Measurements from ENCODE around the gene H6PD.

H6PD gene

GRCh38 chr1:9302745-9303524, 68.4 kb downstream of the H6PD start:
- H3K23ac ChIP-seq (ENCODE audit: low read length in 2 of 2), result peak overlapping the region in 1 of 2 experiments; percentile 77
- H2BK120ac ChIP-seq (ENCODE audit: low read depth, low read length), result peak overlapping the region; percentile 56
- 2% methylated on average over 7 of the region's 9 CpGs for WGBS

DNA sequence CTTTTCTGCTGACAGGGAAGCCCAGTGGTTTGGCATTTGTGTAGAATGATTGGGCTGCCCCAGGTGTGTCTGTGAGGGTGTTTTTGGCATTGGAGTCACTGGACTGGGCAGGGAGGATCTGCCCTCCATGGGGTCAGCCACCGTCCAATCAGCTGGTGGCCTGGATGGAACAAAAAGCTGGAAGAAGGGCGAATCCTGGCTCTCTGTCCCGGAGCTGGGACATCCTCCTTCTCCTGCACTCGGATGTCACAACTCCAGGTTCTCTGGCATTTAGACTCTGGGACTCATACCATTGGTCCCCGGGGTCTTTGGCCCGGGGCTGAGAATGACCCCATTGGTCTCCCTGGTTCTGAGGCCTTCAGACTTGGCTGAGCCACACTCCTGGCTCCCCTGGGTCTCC, 69.3 kb downstream of the H6PD start:
- Histone ChIP-seq H3K27me3 (ENCODE audit: control insufficient read depth in 1 of 2, insufficient read depth in 1 of 2, low read length in 2 of 2) (no peaks in the 10 kb centered on the region), H3K9ac (ENCODE audit: low read length) (peak overlapping the region; percentile 58), H3K4me2 (ENCODE audit: low read length, poor library complexity, severe bottlenecking) (no peak overlapping the region), H2BK15ac (ENCODE audit: low read depth, poor library complexity, severe bottlenecking) (peak overlapping the region; percentile 77), H3K79me1 (replicated peaks; ENCODE audit: low read length, poor library complexity, severe bottlenecking) (peaks cover 1% of the 10 kb centered on the region), H3K9me3 (ENCODE audit: control insufficient read depth, low read length) (no peaks in the 10 kb centered on the region), H4K8ac (ENCODE audit: low read length) (no peak overlapping the region), H3K18ac (ENCODE audit: low read depth in 1 of 2, low read length in 2 of 2) (peak overlapping the region in 1 of 2 experiments; percentile 25), H4K91ac (ENCODE audit: low read length) (peak overlapping the region; percentile 30), H2BK5ac (ENCODE audit: low read depth, low read length, poor library complexity, severe bottlenecking) (no peak overlapping the region), H2BK120ac (ENCODE audit: low read depth, low read length) (no peak overlapping the region), H3K14ac (ENCODE audit: low read length in 2 of 2) (no peak overlapping the region), H3K36me3 (ENCODE audit: control insufficient read depth in 1 of 2, insufficient read depth in 2 of 2, low read depth in 1 of 2, low read length in 2 of 2) (peaks cover 34 to 60% of the 10 kb centered on the region in 2 experiments), H3K4me1 (ENCODE audit: control insufficient read depth, insufficient read depth, low read depth, low read length) (peaks cover 57% of the 10 kb centered on the region), H3K4me3 (ENCODE audit: insufficient read depth in 1 of 2, low read depth in 1 of 2, low read length in 2 of 2) (no peak overlapping the region), H2AFZ (ENCODE audit: low read depth, low read length) (no peak overlapping the region), H3K23ac (ENCODE audit: low read length in 2 of 2) (no peak overlapping the region), H2AK5ac (ENCODE audit: low read length, severe bottlenecking) (peak overlapping the region; percentile 57), H3K4ac (ENCODE audit: low read depth in 1 of 2, low read length in 2 of 2) (peak overlapping the region; percentile 9 to 71), H2BK12ac (ENCODE audit: low read length in 2 of 2) (peak overlapping the region; percentile 2 to 50), H3K27ac (ENCODE audit: low read length, poor library complexity, severe bottlenecking) (peak overlapping the region; percentile 66)
- no peak for DNase-seq
- 92% methylated on average over 6 of the region's 6 CpGs for WGBS

More at GRCh38 chr1:9302745-9303524, 68.4 kb downstream of the H6PD start:
- Histone ChIP-seq H3K4me3 (ENCODE audit: insufficient read depth in 1 of 2, low read depth in 1 of 2, low read length in 2 of 2) (peak overlapping the region in 1 of 2 experiments; percentile 32), H4K91ac (ENCODE audit: low read length) (peak overlapping the region; percentile 29), H2BK12ac (ENCODE audit: low read length in 2 of 2) (peak overlapping the region; percentile 51 to 70), H4K8ac (ENCODE audit: low read length) (no peak overlapping the region), H3K9ac (ENCODE audit: low read length) (peak overlapping the region; percentile 58), H3K27me3 (ENCODE audit: control insufficient read depth in 1 of 2, insufficient read depth in 1 of 2, low read length in 2 of 2) (no peaks in the 10 kb centered on the region), H3K79me1 (replicated peaks; ENCODE audit: low read length, poor library complexity, severe bottlenecking) (peaks cover 1% of the 10 kb centered on the region), H3K9me3 (ENCODE audit: control insufficient read depth, low read length) (no peaks in the 10 kb centered on the region), H3K4me2 (ENCODE audit: low read length, poor library complexity, severe bottlenecking) (peak overlapping the region; percentile 15), H3K18ac (ENCODE audit: low read depth in 1 of 2, low read length in 2 of 2) (peak overlapping the region; percentile 23 to 88), H3K4me1 (ENCODE audit: control insufficient read depth, insufficient read depth, low read depth, low read length) (peaks cover 50% of the 10 kb centered on the region), H3K36me3 (ENCODE audit: control insufficient read depth in 1 of 2, insufficient read depth in 2 of 2, low read depth in 1 of 2, low read length in 2 of 2) (peaks cover 30 to 64% of the 10 kb centered on the region in 2 experiments), H2AFZ (ENCODE audit: low read depth, low read length) (no peak overlapping the region), H2AK5ac (ENCODE audit: low read length, severe bottlenecking) (peak overlapping the region; percentile 90), H2BK15ac (ENCODE audit: low read depth, poor library complexity, severe bottlenecking) (no peak overlapping the region), H3K14ac (ENCODE audit: low read length in 2 of 2) (peak overlapping the region in 1 of 2 experiments; percentile 62), H2BK5ac (ENCODE audit: low read depth, low read length, poor library complexity, severe bottlenecking) (peak overlapping the region; percentile 11), H3K4ac (ENCODE audit: low read depth in 1 of 2, low read length in 2 of 2) (peak overlapping the region in 1 of 2 experiments; percentile 81), H3K27ac (ENCODE audit: low read length, poor library complexity, severe bottlenecking) (peak overlapping the region; percentile 90)
- DNase-seq, result peak; percentile 99

DNA sequence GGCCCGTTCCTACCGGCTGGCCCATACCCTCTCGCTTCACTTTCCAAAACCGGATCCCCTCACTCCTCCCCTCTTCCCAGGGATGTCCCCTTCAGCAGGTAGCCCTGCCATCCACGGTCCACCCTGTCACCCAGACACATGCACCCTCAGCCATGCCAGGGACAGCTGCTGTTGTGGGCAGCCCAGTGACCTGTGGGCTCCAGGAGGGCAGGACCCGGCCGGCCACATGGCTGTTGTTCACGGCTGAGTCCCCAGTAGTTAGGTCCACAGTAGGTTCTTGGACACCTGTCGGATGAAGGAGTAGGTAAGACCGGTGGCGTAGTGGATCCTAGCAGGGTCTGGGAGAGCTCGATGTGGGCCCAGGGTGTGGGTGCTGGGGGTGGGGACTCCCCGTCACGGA, 70.6 kb downstream of the H6PD start:
- Histone ChIP-seq H3K4me2 (ENCODE audit: low read length, poor library complexity, severe bottlenecking) (no peak overlapping the region), H4K8ac (ENCODE audit: low read length) (no peak overlapping the region), H2BK5ac (ENCODE audit: low read depth, low read length, poor library complexity, severe bottlenecking) (no peak overlapping the region), H3K18ac (ENCODE audit: low read depth in 1 of 2, low read length in 2 of 2) (peak overlapping the region in 1 of 2 experiments; percentile 54), H3K4me3 (ENCODE audit: insufficient read depth in 1 of 2, low read depth in 1 of 2, low read length in 2 of 2) (no peak overlapping the region), H3K27ac (ENCODE audit: low read length, poor library complexity, severe bottlenecking) (no peak overlapping the region), H2BK12ac (ENCODE audit: low read length in 2 of 2) (peak overlapping the region in 1 of 2 experiments; percentile 75), H2AFZ (ENCODE audit: low read depth, low read length) (no peak overlapping the region), H4K91ac (ENCODE audit: low read length) (peak overlapping the region; percentile 36), H3K36me3 (ENCODE audit: control insufficient read depth in 1 of 2, insufficient read depth in 2 of 2, low read depth in 1 of 2, low read length in 2 of 2) (peaks cover 36 to 57% of the 10 kb centered on the region in 2 experiments), H2BK15ac (ENCODE audit: low read depth, poor library complexity, severe bottlenecking) (no peak overlapping the region), H3K23ac (ENCODE audit: low read length in 2 of 2) (no peak overlapping the region), H3K4ac (ENCODE audit: low read depth in 1 of 2, low read length in 2 of 2) (no peak overlapping the region), H3K9me3 (ENCODE audit: control insufficient read depth, low read length) (no peaks in the 10 kb centered on the region), H3K27me3 (ENCODE audit: control insufficient read depth in 1 of 2, insufficient read depth in 1 of 2, low read length in 2 of 2) (no peaks in the 10 kb centered on the region), H3K4me1 (ENCODE audit: control insufficient read depth, insufficient read depth, low read depth, low read length) (peaks cover 58% of the 10 kb centered on the region), H2BK120ac (ENCODE audit: low read depth, low read length) (no peak overlapping the region), H3K9ac (ENCODE audit: low read length) (no peak overlapping the region), H2AK5ac (ENCODE audit: low read length, severe bottlenecking) (no peak overlapping the region), H3K79me1 (replicated peaks; ENCODE audit: low read length, poor library complexity, severe bottlenecking) (peaks cover 1% of the 10 kb centered on the region), H3K14ac (ENCODE audit: low read length in 2 of 2) (peak overlapping the region in 1 of 2 experiments; percentile 19)
- no peak for DNase-seq
- 96% methylated on average over 14 of the region's 14 CpGs for WGBS

GRCh38 chr1:9306006-9306405, 71.4 kb downstream of the H6PD start:
- Histone ChIP-seq H2AK5ac (ENCODE audit: low read length, severe bottlenecking) (no peak overlapping the region), H3K27me3 (ENCODE audit: control insufficient read depth in 1 of 2, insufficient read depth in 1 of 2, low read length in 2 of 2) (no peaks in the 10 kb centered on the region), H3K36me3 (ENCODE audit: control insufficient read depth in 1 of 2, insufficient read depth in 2 of 2, low read depth in 1 of 2, low read length in 2 of 2) (peaks cover 31 to 55% of the 10 kb centered on the region in 2 experiments), H3K4me3 (ENCODE audit: insufficient read depth in 1 of 2, low read depth in 1 of 2, low read length in 2 of 2) (no peak overlapping the region), H3K4me2 (ENCODE audit: low read length, poor library complexity, severe bottlenecking) (no peak overlapping the region), H3K79me1 (replicated peaks; ENCODE audit: low read length, poor library complexity, severe bottlenecking) (peaks cover 1% of the 10 kb centered on the region), H2BK15ac (ENCODE audit: low read depth, poor library complexity, severe bottlenecking) (no peak overlapping the region), H3K23ac (ENCODE audit: low read length in 2 of 2) (no peak overlapping the region), H3K4me1 (ENCODE audit: control insufficient read depth, insufficient read depth, low read depth, low read length) (peaks cover 51% of the 10 kb centered on the region), H2BK5ac (ENCODE audit: low read depth, low read length, poor library complexity, severe bottlenecking) (no peak overlapping the region), H2AFZ (ENCODE audit: low read depth, low read length) (no peak overlapping the region), H2BK12ac (ENCODE audit: low read length in 2 of 2) (peak overlapping the region in 1 of 2 experiments; percentile 0), H3K4ac (ENCODE audit: low read depth in 1 of 2, low read length in 2 of 2) (no peak overlapping the region), H3K9me3 (ENCODE audit: control insufficient read depth, low read length) (no peaks in the 10 kb centered on the region), H4K91ac (ENCODE audit: low read length) (peak overlapping the region; percentile 18), H3K14ac (ENCODE audit: low read length in 2 of 2) (peak overlapping the region in 1 of 2 experiments; percentile 68), H3K18ac (ENCODE audit: low read depth in 1 of 2, low read length in 2 of 2) (peak overlapping the region in 1 of 2 experiments; percentile 25), H4K8ac (ENCODE audit: low read length) (no peak overlapping the region), H2BK120ac (ENCODE audit: low read depth, low read length) (no peak overlapping the region), H3K27ac (ENCODE audit: low read length, poor library complexity, severe bottlenecking) (no peak overlapping the region), H3K9ac (ENCODE audit: low read length) (no peak overlapping the region)
- no peak for DNase-seq
- WGBS, result 96% methylated on average over 14 of the region's 14 CpGs
